ENCODE data around the gene EREG.

- TF ChIP-seq POLR2A (IDR thresholded peaks at IDR 0.05) (no peak), CTCF (IDR thresholded peaks at IDR 0.05) (no peak)
Measured at GRCh38 chr4:74435296-74435695, 70.4 kb downstream of the EREG start.

All from thyroid gland (tissue), 4 donors.